ENCODE measurements around the gene SKA1. TPM values are rescaled to one million over a fixed set of nuclear protein-coding genes. Genes with fewer than 3 reads are reported as not detected.
A peak's percentile ranks its signal among the peaks of the same experiment; 100 is the strongest.

SKA1 gene, protein sequence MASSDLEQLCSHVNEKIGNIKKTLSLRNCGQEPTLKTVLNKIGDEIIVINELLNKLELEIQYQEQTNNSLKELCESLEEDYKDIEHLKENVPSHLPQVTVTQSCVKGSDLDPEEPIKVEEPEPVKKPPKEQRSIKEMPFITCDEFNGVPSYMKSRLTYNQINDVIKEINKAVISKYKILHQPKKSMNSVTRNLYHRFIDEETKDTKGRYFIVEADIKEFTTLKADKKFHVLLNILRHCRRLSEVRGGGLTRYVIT
- 0.44 TPM for total RNA-seq
- long read RNA-seq, partial matches to known transcripts = 0 of 1 reads
- long read RNA-seq, other reads (novel, unspliced or antisense) = 0 of 1 reads

DNA sequence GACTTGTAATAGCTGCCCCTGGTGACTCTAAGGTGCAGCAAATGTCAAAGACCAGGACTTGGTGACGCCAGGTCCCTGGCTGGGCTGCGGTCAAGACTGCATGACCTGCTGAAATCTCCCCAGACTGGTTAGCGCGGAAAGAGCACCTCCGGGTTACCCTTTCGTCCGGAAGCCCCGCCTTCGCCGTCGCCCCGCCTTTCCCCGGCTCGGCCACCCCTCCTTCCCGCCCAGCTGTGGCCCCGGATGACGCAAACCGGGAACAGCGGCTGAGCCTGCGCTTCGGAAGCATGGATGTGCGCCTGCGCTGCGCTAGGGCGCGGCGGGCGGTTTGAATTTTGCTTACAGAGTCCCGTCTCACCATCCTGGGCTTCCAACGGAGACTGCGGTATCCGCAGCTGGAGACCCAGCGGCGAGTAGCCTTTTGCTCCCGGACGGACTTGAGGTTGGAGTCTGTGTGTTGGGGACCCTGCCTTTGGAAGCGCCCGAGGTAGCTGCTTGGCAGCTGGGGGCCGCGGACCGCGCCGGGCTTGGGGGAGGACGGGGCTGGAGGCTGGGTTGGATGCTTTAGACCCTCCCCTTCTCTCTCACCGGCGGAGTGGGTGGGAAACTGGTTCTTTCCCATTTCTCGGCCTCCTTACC lies at the start of gene SKA1:
Gene SKA1 (plus strand): TSS at position 294 of the 639 bp plus-strand sequence. CDS start 785 bp downstream, outside the sequence.
- Histone ChIP-seq H3K36me3 (no peaks in the 10 kb centered on the region), H3K9me3 (replicated peaks) (peaks cover 12% of the 10 kb centered on the region), H3K4me1 (peaks cover 14% of the 10 kb centered on the region), H3K27ac (replicated peaks) (peak within 1 kb of the TSS; percentile 91), H3K4me3 (peak within 1 kb of the TSS; percentile 72), H3K27me3 (ENCODE audit: low read depth) (no peaks in the 10 kb centered on the region)
- intact Hi-C loops (cut with micrococcal nuclease) = no loop called here
- peak; percentile 92 for DNase-seq
- TF ChIP-seq, protein P1, sequence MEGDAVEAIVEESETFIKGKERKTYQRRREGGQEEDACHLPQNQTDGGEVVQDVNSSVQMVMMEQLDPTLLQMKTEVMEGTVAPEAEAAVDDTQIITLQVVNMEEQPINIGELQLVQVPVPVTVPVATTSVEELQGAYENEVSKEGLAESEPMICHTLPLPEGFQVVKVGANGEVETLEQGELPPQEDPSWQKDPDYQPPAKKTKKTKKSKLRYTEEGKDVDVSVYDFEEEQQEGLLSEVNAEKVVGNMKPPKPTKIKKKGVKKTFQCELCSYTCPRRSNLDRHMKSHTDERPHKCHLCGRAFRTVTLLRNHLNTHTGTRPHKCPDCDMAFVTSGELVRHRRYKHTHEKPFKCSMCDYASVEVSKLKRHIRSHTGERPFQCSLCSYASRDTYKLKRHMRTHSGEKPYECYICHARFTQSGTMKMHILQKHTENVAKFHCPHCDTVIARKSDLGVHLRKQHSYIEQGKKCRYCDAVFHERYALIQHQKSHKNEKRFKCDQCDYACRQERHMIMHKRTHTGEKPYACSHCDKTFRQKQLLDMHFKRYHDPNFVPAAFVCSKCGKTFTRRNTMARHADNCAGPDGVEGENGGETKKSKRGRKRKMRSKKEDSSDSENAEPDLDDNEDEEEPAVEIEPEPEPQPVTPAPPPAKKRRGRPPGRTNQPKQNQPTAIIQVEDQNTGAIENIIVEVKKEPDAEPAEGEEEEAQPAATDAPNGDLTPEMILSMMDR (IDR thresholded peaks at IDR 0.05; ENCODE audit: borderline replicate concordance) = no peak

DNA sequence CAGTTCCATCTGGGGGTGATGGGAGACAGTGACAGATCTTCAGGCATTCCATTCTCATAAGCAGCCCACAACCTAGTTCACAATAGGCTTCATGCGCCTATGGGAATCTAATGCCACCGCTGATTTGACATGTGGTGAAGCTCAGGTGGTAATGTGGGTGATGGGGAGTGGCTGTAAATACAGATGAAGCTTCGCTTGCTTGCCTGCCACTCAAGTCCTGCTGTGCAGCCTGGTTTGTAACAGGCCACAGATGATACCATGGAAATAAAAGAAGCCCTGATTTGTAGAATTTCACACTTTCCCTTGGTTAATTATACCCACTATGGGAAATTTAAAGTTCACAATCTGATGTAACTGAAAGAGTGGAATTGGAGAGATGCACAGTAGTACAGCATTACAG lies 46.9 kb upstream of the SKA1 start:
- Histone ChIP-seq H3K4me3 (no peak overlapping the region), H3K27ac (replicated peaks) (no peak overlapping the region), H3K9me3 (replicated peaks) (peaks cover 5% of the 10 kb centered on the region), H3K36me3 (no peaks in the 10 kb centered on the region), H3K4me1 (no peaks in the 10 kb centered on the region), H3K27me3 (ENCODE audit: low read depth) (peaks cover 8% of the 10 kb centered on the region)
- no peak for DNase-seq
- TF ChIP-seq, protein P1 (IDR thresholded peaks at IDR 0.05; ENCODE audit: borderline replicate concordance) = no peak
- intact Hi-C loops (cut with micrococcal nuclease) = no loop called here

DNA sequence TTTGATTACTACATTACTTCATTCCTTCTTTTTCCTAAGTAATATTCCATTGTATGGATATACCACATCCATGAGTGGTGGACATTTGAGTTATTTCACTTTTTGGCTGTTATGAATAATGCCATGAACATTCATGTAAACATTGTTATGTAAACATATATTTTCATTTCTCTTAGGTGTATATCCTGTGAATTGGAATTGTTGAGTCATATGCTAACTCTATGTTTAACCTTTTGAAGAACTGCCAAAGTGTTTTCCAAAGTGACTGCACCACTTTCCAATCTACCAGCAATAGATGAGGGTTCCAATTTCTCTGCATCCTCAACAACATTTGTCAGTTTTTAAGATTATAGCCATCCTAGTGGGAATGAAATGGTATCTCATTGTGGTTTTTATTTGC lies 44.7 kb upstream of the SKA1 start:
- no peak for DNase-seq
- no peak overlapping the region for H3K4me3 ChIP-seq
- H3K9me3 ChIP-seq (replicated peaks) = peaks cover 5% of the 10 kb centered on the region
- intact Hi-C loops (cut with micrococcal nuclease) = no loop called here
- H3K27ac ChIP-seq (replicated peaks) = no peak overlapping the region
- H3K36me3 ChIP-seq = no peaks in the 10 kb centered on the region
- TF ChIP-seq, protein P1 (IDR thresholded peaks at IDR 0.05; ENCODE audit: borderline replicate concordance) = no peak
- H3K27me3 ChIP-seq (ENCODE audit: low read depth) = peaks cover 8% of the 10 kb centered on the region
- H3K4me1 ChIP-seq = no peaks in the 10 kb centered on the region

DNA sequence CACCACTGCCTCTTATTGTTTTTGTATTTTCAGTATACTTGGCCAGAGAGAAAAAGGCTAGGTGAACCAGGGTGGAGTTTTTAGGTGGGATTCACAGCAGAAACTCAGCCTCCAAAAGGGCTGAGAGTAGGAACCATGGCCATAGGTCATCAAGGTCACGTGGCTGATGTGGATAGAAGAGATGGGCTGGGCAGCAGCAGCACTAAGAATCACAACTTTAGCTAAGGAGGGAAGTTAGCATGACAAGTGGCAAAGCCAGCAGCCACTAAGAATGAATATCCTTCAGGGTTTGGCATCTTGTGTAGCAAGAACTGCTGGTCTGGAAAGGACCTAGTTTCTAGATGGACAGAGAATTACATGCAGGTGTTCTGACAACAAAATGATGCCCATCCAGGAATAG lies 43.2 kb upstream of the SKA1 start:
- no peak overlapping the region for H3K27ac ChIP-seq (replicated peaks)
- H3K4me1 ChIP-seq = no peaks in the 10 kb centered on the region
- peaks cover 8% of the 10 kb centered on the region for H3K27me3 ChIP-seq (ENCODE audit: low read depth)
- TF ChIP-seq, protein P1 (IDR thresholded peaks at IDR 0.05; ENCODE audit: borderline replicate concordance) = no peak
- no peaks in the 10 kb centered on the region for H3K36me3 ChIP-seq
- DNase-seq = no peak
- H3K4me3 ChIP-seq = no peak overlapping the region
- intact Hi-C loops (cut with micrococcal nuclease) = no loop called here
- H3K9me3 ChIP-seq (replicated peaks) = peaks cover 5% of the 10 kb centered on the region

DNA sequence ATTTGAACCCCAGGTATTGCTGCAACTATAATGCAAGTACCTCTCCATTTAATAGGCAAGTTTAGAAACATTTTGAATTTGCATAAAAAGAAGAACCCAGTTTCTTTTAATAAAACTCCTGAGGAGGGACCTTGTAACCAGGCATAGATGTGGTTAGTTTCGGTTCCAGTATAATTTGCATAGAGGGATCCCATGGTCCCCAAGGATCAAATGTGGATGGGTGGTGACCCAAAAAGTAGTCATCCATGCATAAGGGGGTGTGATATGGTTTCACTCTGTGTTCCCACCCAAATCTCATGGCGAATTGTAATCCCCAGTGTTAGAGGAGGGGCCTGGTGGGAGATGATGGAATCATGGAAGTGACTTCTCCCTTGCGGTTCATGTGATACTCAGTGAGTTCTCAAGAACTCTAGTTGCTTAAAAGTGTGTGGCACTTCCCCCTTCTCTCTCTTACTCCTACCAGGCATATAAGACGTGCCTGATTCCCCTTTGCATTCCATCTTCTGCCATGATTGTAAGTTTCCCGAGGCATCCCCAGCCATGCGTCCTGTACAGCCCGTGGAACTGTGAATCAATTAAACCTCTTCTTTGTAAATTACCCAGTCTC lies 40.2 kb upstream of the SKA1 start:
- no peak overlapping the region for H3K4me3 ChIP-seq
- H3K27ac ChIP-seq (replicated peaks) = no peak overlapping the region
- no peaks in the 10 kb centered on the region for H3K4me1 ChIP-seq
- no peaks in the 10 kb centered on the region for H3K36me3 ChIP-seq
- TF ChIP-seq, protein P1 (IDR thresholded peaks at IDR 0.05; ENCODE audit: borderline replicate concordance) = no peak
- intact Hi-C loops (cut with micrococcal nuclease) = no loop called here
- no peaks in the 10 kb centered on the region for H3K27me3 ChIP-seq (ENCODE audit: low read depth)
- H3K9me3 ChIP-seq (replicated peaks) = peaks cover 5% of the 10 kb centered on the region
- no peak for DNase-seq
